HepG2 (cell line): ENCODE measurements around the gene METTL1. TPM values are rescaled to one million over a fixed set of nuclear protein-coding genes. Genes with fewer than 3 reads are reported as not detected.

Experiments used
- ATAC-seq: fragments of 200-7000 bp; cut with Tn5 transposase; 3 replicates; pipeline ENCODE4 v1.9.1; 2020; ENCODE audit warnings: mild to moderate bottlenecking, moderate library complexity
- BruUV-seq: library from RNA; stranded (reverse); fragments of 400-500 nt; replicated peaks from 2 replicates; lab custom pipeline; 2021; lab: Mats Ljungman, UMichigan
- CTCF ChIA-PET: fragments of 300-600 bp; formaldehyde crosslinking; extraction: SDS; loops from one replicate; lab custom pipeline; 2021; ENCODE audit warnings: low total read pairs, inconsistent platforms, low intra/inter-chr PET ratio; lab: Yijun Ruan, JAX
- POLR2A ChIA-PET: fragments of 350-600 bp; sonication (Branson Sonifier 250); formaldehyde crosslinking; loops from one replicate; lab custom pipeline; 2020; ENCODE audit warnings: antibody characterized with exemption, inconsistent platforms; lab: Yijun Ruan, JAX
- DNase-seq: peaks from one replicate; pipeline ENCODE4 v3.0.0-alpha.2; 2015; ENCODE audit warnings: low spot score
- FAIRE-seq: peaks from 3 replicates; lab custom pipeline; 2011; peaks lifted over from hg19 to GRCh38; lab: Jason Lieb, UNC
- H2AFZ ChIP-seq: one replicate; pipeline ENCODE4 v1.6.1; 2011; ENCODE audit warnings: low read length, inconsistent platforms
- H3K27ac ChIP-seq: fragments of 300-600 bp; 3 replicates; pipeline ENCODE4 v1.8.0; 2011; ENCODE audit warnings: mixed run types, mild to moderate bottlenecking, mixed read lengths, low read length, inconsistent platforms; ENCODE audit not compliant: insufficient read depth; ENCODE audit errors: extremely low read length
- H3K27me3 ChIP-seq, 2 experiments: fragments of 200-600 bp in 1 of 2; 2 replicates in 1 of 2; 3 replicates in 1 of 2; pipeline versions ENCODE4 v1.6.0 to v1.8.0; 2011; ENCODE audit warnings: low read length in 2 of 2, mild to moderate bottlenecking in 2 of 2, moderate library complexity in 2 of 2, inconsistent platforms in 1 of 2; ENCODE audit not compliant: insufficient read depth in 2 of 2, control insufficient read depth in 1 of 2
- H3K36me3 ChIP-seq, 2 experiments: fragments of 200-600 bp in 1 of 2; replicated peaks in 1 of 2; 2 replicates in 1 of 2; 3 replicates in 1 of 2; pipeline versions ENCODE4 v1.5.1 to v1.8.0; 2011; ENCODE audit warnings: low read length in 2 of 2, inconsistent platforms in 1 of 2; ENCODE audit not compliant: insufficient read depth in 2 of 2, control insufficient read depth in 1 of 2
- H3K4me1 ChIP-seq: 2 replicates; pipeline ENCODE4 v1.5.1; 2012; ENCODE audit warnings: low read length, inconsistent platforms; ENCODE audit not compliant: insufficient read depth
- H3K4me2 ChIP-seq: 2 replicates; pipeline ENCODE4 v1.6.0; 2011; ENCODE audit warnings: low read depth, low read length, inconsistent platforms
- H3K4me3 ChIP-seq, 3 experiments: fragments of 200-600 bp in 1 of 3; sonication (generic), shearing (Covaris generic) in 1 of 3; replicated peaks in 1 of 3; 2 replicates each; pipeline ENCODE4 v1.5.1; 2011 to 2016; ENCODE audit warnings: low read length in 3 of 3, inconsistent platforms in 2 of 3, low read depth in 2 of 3, mild to moderate bottlenecking in 2 of 3, control low read depth in 1 of 3, mixed read lengths in 1 of 3; ENCODE audit not compliant: insufficient read depth in 1 of 3
- H3K79me2 ChIP-seq: one replicate; pipeline ENCODE4 v1.6.1; 2011; ENCODE audit warnings: low read length, inconsistent platforms; ENCODE audit not compliant: insufficient read depth
- H3K9ac ChIP-seq: 2 replicates; pipeline ENCODE4 v1.6.0; 2011; ENCODE audit warnings: mild to moderate bottlenecking, low read depth, low read length, inconsistent platforms; ENCODE audit not compliant: insufficient read depth
- H3K9me3 ChIP-seq: 2 replicates; pipeline ENCODE4 v1.5.1; 2012; ENCODE audit warnings: mild to moderate bottlenecking, low read length
- H4K20me1 ChIP-seq: 2 replicates; pipeline ENCODE4 v1.6.0; 2011; ENCODE audit warnings: inconsistent platforms, mild to moderate bottlenecking, low read length, moderate library complexity; ENCODE audit not compliant: insufficient read depth
- ARNT ChIP-seq: fragments of 450-650 bp; IDR thresholded peaks from 2 replicates; pipeline ENCODE4 v1.6.1; 2017
- MIXL1 ChIP-seq: IDR thresholded peaks from 2 replicates; pipeline ENCODE4 v1.6.1; 2016
- MLLT10 ChIP-seq: sonication (generic); formaldehyde crosslinking; IDR thresholded peaks from 2 replicates; pipeline ENCODE4 v1.4.0; 2020; ENCODE audit warnings: missing genetic modification reagents
- MXD3 ChIP-seq: IDR thresholded peaks from 2 replicates; pipeline ENCODE4 v1.6.1; 2016; ENCODE audit warnings: mild to moderate bottlenecking, missing biosample characterization, missing genetic modification reagents
- POLR2AphosphoS2 ChIP-seq: IDR thresholded peaks from 2 replicates; pipeline ENCODE4 v1.6.1; 2011; ENCODE audit warnings: low read depth, low read length, improper control_type of control experiment
- PRMT3 ChIP-seq: sonication (generic); formaldehyde crosslinking; IDR thresholded peaks from 2 replicates; pipeline ENCODE4 v1.8.1; 2022; ENCODE audit warnings: low read depth, mild to moderate bottlenecking, moderate library complexity, missing genetic modification reagents, borderline replicate concordance
- SIX4 ChIP-seq: sonication (generic); formaldehyde crosslinking; IDR thresholded peaks from 2 replicates; pipeline ENCODE4 v1.4.0; 2020; ENCODE audit warnings: missing genetic modification reagents
- SOX6 ChIP-seq, 2 experiments: fragments of 450-650 bp in 1 of 2; sonication (generic) in 1 of 2; formaldehyde crosslinking in 1 of 2; IDR thresholded peaks; 2 replicates each; pipeline versions ENCODE4 v1.4.0 to v1.6.1; 2017 to 2020; ENCODE audit warnings: antibody characterized with exemption in 1 of 2, mild to moderate bottlenecking in 1 of 2, missing genetic modification reagents in 1 of 2
- SRY ChIP-seq: sonication (generic); formaldehyde crosslinking; IDR thresholded peaks from 2 replicates; pipeline ENCODE4 v1.8.0; 2022; ENCODE audit warnings: mild to moderate bottlenecking, missing genetic modification reagents
- SSRP1 ChIP-seq: IDR thresholded peaks from 2 replicates; pipeline ENCODE4 v1.6.1; 2016; ENCODE audit warnings: control low read depth
- ZNF572 ChIP-seq: sonication (generic); formaldehyde crosslinking; IDR thresholded peaks from 2 replicates; pipeline ENCODE4 v1.5.1; 2020; ENCODE audit warnings: mild to moderate bottlenecking, missing genetic modification reagents
- ZNF773 ChIP-seq: sonication (generic); formaldehyde crosslinking; IDR thresholded peaks from 2 replicates; pipeline ENCODE4 v1.4.0; 2020; ENCODE audit warnings: missing genetic modification reagents, borderline replicate concordance
- ZNF816 ChIP-seq: sonication (generic); formaldehyde crosslinking; IDR thresholded peaks from 2 replicates; pipeline ENCODE4 v1.8.0; 2022; ENCODE audit warnings: missing genetic modification reagents, mild to moderate bottlenecking, borderline replicate concordance
- ZSCAN20 ChIP-seq: sonication (generic); formaldehyde crosslinking; IDR thresholded peaks from 2 replicates; pipeline ENCODE4 v1.4.0; 2020; ENCODE audit warnings: missing genetic modification reagents, mild to moderate bottlenecking, borderline replicate concordance
- ZSCAN21 ChIP-seq: sonication (generic); formaldehyde crosslinking; IDR thresholded peaks from 2 replicates; pipeline ENCODE4 v1.8.0; 2022; ENCODE audit warnings: mild to moderate bottlenecking, missing genetic modification reagents, moderate library complexity, borderline replicate concordance
- WGBS: methylation state at CpG from one replicate; pipeline ENCODE4 v1.1.6; 2017; ENCODE audit warnings: low lambda C conversion rate; 5-methylcytosine and 5-hydroxymethylcytosine counted together
- in situ Hi-C: cut with HindIII; loops from 2 replicates; pipeline ENCODE4 v1.10.0; 2017; ENCODE audit warnings: low pct_unique_long_range_greater_than_20kb; ENCODE audit not compliant: extremely low pct_ligation_motif_present
- intact Hi-C: fragments of 100-400 bp; cut with micrococcal nuclease; formaldehyde crosslinking; loops from one replicate; pipeline ENCODE4 v1.10.0; 2022; ENCODE audit not compliant: unreplicated experiment
- polyA plus RNA-seq, 8 experiments: library from polyadenylated mRNA; depleted of rRNA in 3 of 8; stranded (reverse) in 7 of 8; unstranded in 1 of 8; fragments of >200 nt; fragmentation: Illumina TruSeq in 4 of 8; extraction: Trizol in 4 of 8; gene quantifications; 2 replicates each; pipeline versions ENCODE4 v1.2.1 to v1.2.3, GENCODE V29; 2011 to 2016; ENCODE audit warnings: low read depth in 4 of 8, missing spikeins in 1 of 8, mixed read lengths in 1 of 8; ENCODE audit not compliant: insufficient read depth in 1 of 8
- total RNA-seq, 5 experiments: library from RNA; depleted of rRNA; stranded (reverse); fragments of >200 nt; fragmentation: Illumina TruSeq; extraction: Trizol; gene quantifications; 2 replicates each; pipeline ENCODE4 v1.2.3, GENCODE V29; 2016; ENCODE audit warnings: low read depth in 1 of 5
- TF ChIP-seq, protein P1 (sequence below), 2 experiments: fragments of 450-650 bp in 1 of 2; sonication (generic) in 1 of 2; formaldehyde crosslinking in 1 of 2; IDR thresholded peaks; 2 replicates each; pipeline versions ENCODE4 v1.6.1 to v1.8.0; 2016 to 2022; ENCODE audit warnings: antibody characterized with exemption in 1 of 2, mild to moderate bottlenecking in 1 of 2, missing genetic modification reagents in 1 of 2

The METTL1 gene
- total and polyA plus RNA-seq, 2 of the 13 experiments (the other 11 are each of a cell fraction or from before 2014, with no cell fraction given) = 34.7 to 36.9 TPM

GRCh38 chr12:57810450-57810849, 38.5 kb upstream of the METTL1 start (continued):
- TF ChIP-seq ZNF816 (CRISPR knock-in tag) (no peak), ARNT (no peak)
- TF ChIP-seq, all 625 proteins: peak for 0

DNA sequence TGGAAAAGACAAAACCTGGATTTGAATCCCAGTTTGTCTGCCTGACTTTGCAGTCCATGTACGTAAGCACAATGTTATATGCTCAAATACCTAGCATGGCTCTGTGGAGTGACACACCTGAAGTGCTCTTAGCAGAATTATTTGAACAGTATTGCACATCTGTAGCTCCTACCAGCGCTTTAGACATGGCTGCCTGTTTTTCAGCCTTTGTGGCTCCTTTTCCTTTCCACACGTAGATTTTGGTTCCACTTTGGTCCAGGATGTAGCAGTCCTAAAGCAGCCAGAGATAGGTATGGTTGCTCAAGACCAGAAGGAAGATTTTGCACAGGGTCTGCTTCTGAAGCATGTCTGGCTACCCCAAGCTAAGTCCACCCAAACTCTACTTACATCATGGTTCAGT, 37.5 kb upstream of the METTL1 start:
- Histone ChIP-seq H3K4me1 (peaks cover 24% of the 10 kb centered on the region), H3K79me2 (no peaks in the 10 kb centered on the region), H3K27me3 (no peaks in the 10 kb centered on the region), H3K4me2 (no peak overlapping the region), H3K9ac (no peak overlapping the region), H4K20me1 (no peaks in the 10 kb centered on the region), H3K9me3 (no peaks in the 10 kb centered on the region), H3K36me3 (peaks cover 0 to 3% of the 10 kb centered on the region in 2 experiments; a peak in 2 of 5 replicates), H3K27ac (no peak overlapping the region), H2AFZ (no peak overlapping the region), H3K4me3 (no peak overlapping the region)
- CTCF ChIA-PET = no interaction called here
- FAIRE-seq (no peak), ATAC-seq (no peak), DNase-seq (no peak)
- intact Hi-C loops (no loop called here), in situ Hi-C loops (no loop called here)
- no TSS peak for BruUV-seq
- 97% methylated on average over 3 of the region's 3 CpGs for WGBS
- POLR2A ChIA-PET = no interaction called here
- TF ChIP-seq SRY (no peak), ZNF572 (CRISPR knock-in tag) (no peak), ZSCAN21 (CRISPR knock-in tag) (no peak), SSRP1 (CRISPR knock-in tag) (no peak), SOX6 (IDR thresholded peaks at IDR 0.05) (no peak), SOX6 (CRISPR knock-in tag; IDR thresholded peaks at IDR 0.05) (no peak), PRMT3 (CRISPR knock-in tag) (no peak), ZSCAN20 (CRISPR knock-in tag) (no peak), SIX4 (CRISPR knock-in tag) (no peak), MXD3 (CRISPR knock-in tag) (no peak), MIXL1 (CRISPR knock-in tag) (no peak), ZNF773 (no peak), POLR2AphosphoS2 (no peak), MLLT10 (CRISPR knock-in tag) (no peak)
- TF ChIP-seq, protein P1, sequence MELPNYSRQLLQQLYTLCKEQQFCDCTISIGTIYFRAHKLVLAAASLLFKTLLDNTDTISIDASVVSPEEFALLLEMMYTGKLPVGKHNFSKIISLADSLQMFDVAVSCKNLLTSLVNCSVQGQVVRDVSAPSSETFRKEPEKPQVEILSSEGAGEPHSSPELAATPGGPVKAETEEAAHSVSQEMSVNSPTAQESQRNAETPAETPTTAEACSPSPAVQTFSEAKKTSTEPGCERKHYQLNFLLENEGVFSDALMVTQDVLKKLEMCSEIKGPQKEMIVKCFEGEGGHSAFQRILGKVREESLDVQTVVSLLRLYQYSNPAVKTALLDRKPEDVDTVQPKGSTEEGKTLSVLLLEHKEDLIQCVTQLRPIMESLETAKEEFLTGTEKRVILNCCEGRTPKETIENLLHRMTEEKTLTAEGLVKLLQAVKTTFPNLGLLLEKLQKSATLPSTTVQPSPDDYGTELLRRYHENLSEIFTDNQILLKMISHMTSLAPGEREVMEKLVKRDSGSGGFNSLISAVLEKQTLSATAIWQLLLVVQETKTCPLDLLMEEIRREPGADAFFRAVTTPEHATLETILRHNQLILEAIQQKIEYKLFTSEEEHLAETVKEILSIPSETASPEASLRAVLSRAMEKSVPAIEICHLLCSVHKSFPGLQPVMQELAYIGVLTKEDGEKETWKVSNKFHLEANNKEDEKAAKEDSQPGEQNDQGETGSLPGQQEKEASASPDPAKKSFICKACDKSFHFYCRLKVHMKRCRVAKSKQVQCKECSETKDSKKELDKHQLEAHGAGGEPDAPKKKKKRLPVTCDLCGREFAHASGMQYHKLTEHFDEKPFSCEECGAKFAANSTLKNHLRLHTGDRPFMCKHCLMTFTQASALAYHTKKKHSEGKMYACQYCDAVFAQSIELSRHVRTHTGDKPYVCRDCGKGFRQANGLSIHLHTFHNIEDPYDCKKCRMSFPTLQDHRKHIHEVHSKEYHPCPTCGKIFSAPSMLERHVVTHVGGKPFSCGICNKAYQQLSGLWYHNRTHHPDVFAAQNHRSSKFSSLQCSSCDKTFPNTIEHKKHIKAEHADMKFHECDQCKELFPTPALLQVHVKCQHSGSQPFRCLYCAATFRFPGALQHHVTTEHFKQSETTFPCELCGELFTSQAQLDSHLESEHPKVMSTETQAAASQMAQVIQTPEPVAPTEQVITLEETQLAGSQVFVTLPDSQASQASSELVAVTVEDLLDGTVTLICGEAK (IDR thresholded peaks at IDR 0.05) = no peak
- TF ChIP-seq, protein P1 (CRISPR knock-in tag; IDR thresholded peaks at IDR 0.05) = no peak
